ENCODE measurements around the gene PHETA1. TPM values are rescaled to one million over a fixed set of nuclear protein-coding genes. Genes with fewer than 3 reads are reported as not detected.

The PHETA1 gene, protein sequence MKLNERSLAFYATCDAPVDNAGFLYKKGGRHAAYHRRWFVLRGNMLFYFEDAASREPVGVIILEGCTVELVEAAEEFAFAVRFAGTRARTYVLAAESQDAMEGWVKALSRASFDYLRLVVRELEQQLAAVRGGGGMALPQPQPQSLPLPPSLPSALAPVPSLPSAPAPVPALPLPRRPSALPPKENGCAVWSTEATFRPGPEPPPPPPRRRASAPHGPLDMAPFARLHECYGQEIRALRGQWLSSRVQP
- total RNA-seq (2014; rRNA removed; shearing (Covaris generic)) = 2.3 and 6.8 TPM in 2 replicates

GRCh38 chr12:111368788-111369495 is at the start of gene PHETA1:
Gene PHETA1 (minus strand): TSS chr12:111369095. CDS start chr12:111363427, 5,668 bp downstream.
- DNase-seq (ENCODE audit: low read depth) = peak; percentile 86

GRCh38 chr12:111418594-111418880 is 49.6 kb upstream of the PHETA1 start:
- no peak for DNase-seq (ENCODE audit: low read depth)

GRCh38 chr12:111417784-111418593 is 49.1 kb upstream of the PHETA1 start:
- DNase-seq (ENCODE audit: low read depth) = no peak

- no peak for DNase-seq (ENCODE audit: low read depth)
Measured at GRCh38 chr12:111417290-111417689, 48.4 kb upstream of the PHETA1 start.

GRCh38 chr12:111414711-111415252 is 45.9 kb upstream of the PHETA1 start:
- no peak for DNase-seq (ENCODE audit: low read depth)

DNA sequence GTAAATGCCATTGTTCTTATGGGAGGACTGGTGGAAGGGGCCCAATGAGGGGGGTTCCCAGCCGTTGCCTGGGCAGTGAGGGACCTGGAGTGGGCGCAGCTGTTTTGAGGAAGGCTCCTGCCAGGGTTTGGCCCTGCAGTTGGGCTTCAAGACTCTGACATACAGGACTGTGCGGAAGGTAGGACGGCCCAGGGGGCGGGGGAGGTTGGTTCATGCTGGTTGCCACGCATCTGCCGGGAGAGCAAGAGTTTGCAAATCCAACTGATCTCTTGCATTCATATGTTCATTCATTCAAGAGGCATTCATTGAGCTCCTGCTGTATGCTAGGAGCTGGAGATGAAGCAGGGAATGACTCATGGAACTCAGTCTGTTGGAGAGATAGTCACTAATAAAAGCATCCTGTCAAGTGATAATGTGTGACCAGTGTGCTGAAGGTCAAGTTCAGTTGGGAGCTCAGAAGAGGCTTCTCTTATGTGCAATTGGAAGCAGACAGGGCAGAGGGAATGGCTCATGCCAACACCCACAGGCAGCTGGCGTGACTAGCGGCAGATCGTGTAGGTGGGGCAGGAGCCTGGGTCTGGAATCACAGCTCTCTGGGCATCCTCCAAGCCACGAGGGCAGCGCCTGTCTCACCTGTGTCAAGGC is 44.7 kb upstream of the PHETA1 start:
- DNase-seq (ENCODE audit: low read depth) = peak; percentile 97

GRCh38 chr12:111412830-111413441 is 44.0 kb upstream of the PHETA1 start:
- no peak for DNase-seq (ENCODE audit: low read depth)

- DNase-seq (ENCODE audit: low read depth) = peak; percentile 58
Measured at GRCh38 chr12:111412007-111412829, 43.3 kb upstream of the PHETA1 start.

- no peak for DNase-seq (ENCODE audit: low read depth)
Measured at GRCh38 chr12:111411185-111411764, 42.4 kb upstream of the PHETA1 start.

GRCh38 chr12:111410431-111411184 is 41.7 kb upstream of the PHETA1 start:
- peak; percentile 80 for DNase-seq (ENCODE audit: low read depth)

GRCh38 chr12:111409780-111410430 is 41.0 kb upstream of the PHETA1 start:
- peak; percentile 99 for DNase-seq (ENCODE audit: low read depth)

DNA sequence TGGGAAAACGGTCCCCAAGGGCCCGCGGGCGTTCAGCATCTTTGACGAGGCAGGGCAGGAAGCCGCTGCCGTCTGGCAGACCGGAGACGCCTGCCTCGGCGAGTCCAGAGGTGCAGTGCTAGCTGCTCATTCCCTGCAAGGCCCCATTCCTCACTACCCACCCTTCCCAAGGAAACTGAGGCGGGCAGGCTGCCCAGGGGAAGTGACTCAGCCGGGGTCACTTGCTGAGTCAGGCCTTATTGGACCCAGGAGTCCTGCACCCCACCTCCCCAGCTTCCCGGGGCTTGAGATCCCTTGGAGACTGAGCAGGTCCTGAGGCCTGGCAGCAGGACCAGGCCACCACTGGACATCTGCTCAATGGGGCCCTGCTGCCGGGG is 40.5 kb upstream of the PHETA1 start:
- no peak for DNase-seq (ENCODE audit: low read depth)

- no peak for DNase-seq (ENCODE audit: low read depth)
Measured at GRCh38 chr12:111408686-111409402, 39.9 kb upstream of the PHETA1 start.

GRCh38 chr12:111408116-111408440 is 39.2 kb upstream of the PHETA1 start:
- DNase-seq (ENCODE audit: low read depth) = no peak

GRCh38 chr12:111407377-111408115 is 38.7 kb upstream of the PHETA1 start:
- no peak for DNase-seq (ENCODE audit: low read depth)

GRCh38 chr12:111406474-111407376 is 37.8 kb upstream of the PHETA1 start:
- no peak for DNase-seq (ENCODE audit: low read depth)

Data from RPMI7951 (cell line).